ENCODE results near the gene GAL3ST1. TPM values are rescaled to one million over a fixed set of nuclear protein-coding genes. Genes with fewer than 3 reads are reported as not detected.

Gene GAL3ST1
- polyA plus RNA-seq, 3 donors = not detected

DNA sequence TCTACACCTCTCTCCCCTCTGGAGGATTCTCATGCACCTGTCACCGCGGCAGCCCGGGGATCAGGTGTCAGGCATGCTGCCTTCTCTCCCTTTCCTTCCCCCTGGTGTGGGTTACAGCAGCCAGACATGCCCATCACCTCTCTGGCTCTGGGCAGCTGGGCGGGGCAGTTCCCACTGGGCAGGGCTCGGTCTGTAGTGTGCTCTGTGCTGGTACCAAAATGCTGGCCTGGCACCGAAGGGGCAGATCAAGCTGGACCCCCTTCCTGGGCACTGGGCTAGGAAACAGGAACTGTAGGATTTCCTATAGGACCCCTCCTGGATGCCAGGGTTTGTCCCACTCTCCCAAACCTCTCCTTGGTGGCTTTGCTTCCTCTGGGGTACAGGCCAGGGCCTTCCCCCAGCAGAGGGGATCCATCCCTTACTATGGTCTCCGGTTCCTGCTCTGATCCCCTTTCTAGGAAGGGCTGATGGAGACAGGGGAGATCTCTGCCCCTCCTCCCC, 821 bp downstream of the GAL3ST1 start:
- Mint-ChIP-seq H3K27ac (no peak overlapping the region), H3K9me3 (peaks cover 0 to 2% (median 0%) of the 10 kb centered on the region in 7 donors), H3K27me3 (ENCODE audit: low read depth in 3 of 3) (peaks cover 24 to 27% (median 25%) of the 10 kb centered on the region in 3 donors), H3K36me3 (peaks cover 31 to 37% of the 10 kb centered on the region in 2 donors), H3K4me3 (no peak overlapping the region), H3K4me1 (peaks cover 4% of the 10 kb centered on the region)
- DNase-seq = no peak
- Histone ChIP-seq H3K4me3 (replicated peaks in 1 of 3; ENCODE audit: low read depth in 2 of 3, low read length in 3 of 3) (no peak overlapping the region), H4K20me1 (ENCODE audit: insufficient read depth, low read length) (no peaks in the 10 kb centered on the region), H3K27me3 (ENCODE audit: control insufficient read depth in 2 of 2, insufficient read depth in 2 of 2, low read length in 2 of 2) (peaks cover 0 to 20% of the 10 kb centered on the region in 2 donors), H3K36me3 (replicated peaks in 1 of 2; ENCODE audit: control insufficient read depth in 1 of 2, insufficient read depth in 2 of 2, low read length in 2 of 2) (peaks cover 34 to 37% of the 10 kb centered on the region in 2 donors), H3K27ac (ENCODE audit: low read depth in 1 of 2, low read length in 2 of 2) (no peak overlapping the region), H3K9ac (ENCODE audit: insufficient read depth, low read length, poor library complexity, severe bottlenecking) (no peak overlapping the region), H3K9me3 (replicated peaks in 1 of 2; ENCODE audit: control insufficient read depth in 1 of 2, insufficient read depth in 1 of 2, low read length in 2 of 2) (no peaks in the 10 kb centered on the region), H3K4me2 (replicated peaks; ENCODE audit: extremely low read depth, low read length, poor library complexity, severe bottlenecking) (no peak overlapping the region), H3K79me2 (ENCODE audit: insufficient read depth, low read length) (no peaks in the 10 kb centered on the region), H3K4me1 (ENCODE audit: control insufficient read depth in 1 of 2, insufficient read depth in 2 of 2, low read length in 2 of 2) (no peaks in the 10 kb centered on the region), H2AFZ (ENCODE audit: insufficient read depth, low read depth, low read length, poor library complexity, severe bottlenecking) (no peak overlapping the region)
- intact Hi-C loops (cut with micrococcal nuclease) = no loop called here
- TF ChIP-seq, protein P1, sequence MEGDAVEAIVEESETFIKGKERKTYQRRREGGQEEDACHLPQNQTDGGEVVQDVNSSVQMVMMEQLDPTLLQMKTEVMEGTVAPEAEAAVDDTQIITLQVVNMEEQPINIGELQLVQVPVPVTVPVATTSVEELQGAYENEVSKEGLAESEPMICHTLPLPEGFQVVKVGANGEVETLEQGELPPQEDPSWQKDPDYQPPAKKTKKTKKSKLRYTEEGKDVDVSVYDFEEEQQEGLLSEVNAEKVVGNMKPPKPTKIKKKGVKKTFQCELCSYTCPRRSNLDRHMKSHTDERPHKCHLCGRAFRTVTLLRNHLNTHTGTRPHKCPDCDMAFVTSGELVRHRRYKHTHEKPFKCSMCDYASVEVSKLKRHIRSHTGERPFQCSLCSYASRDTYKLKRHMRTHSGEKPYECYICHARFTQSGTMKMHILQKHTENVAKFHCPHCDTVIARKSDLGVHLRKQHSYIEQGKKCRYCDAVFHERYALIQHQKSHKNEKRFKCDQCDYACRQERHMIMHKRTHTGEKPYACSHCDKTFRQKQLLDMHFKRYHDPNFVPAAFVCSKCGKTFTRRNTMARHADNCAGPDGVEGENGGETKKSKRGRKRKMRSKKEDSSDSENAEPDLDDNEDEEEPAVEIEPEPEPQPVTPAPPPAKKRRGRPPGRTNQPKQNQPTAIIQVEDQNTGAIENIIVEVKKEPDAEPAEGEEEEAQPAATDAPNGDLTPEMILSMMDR (IDR thresholded peaks at IDR 0.05) = no peak
- 72% methylated on average over 3 of the region's 7 CpGs for WGBS (ENCODE audit: insufficient coverage)

DNA sequence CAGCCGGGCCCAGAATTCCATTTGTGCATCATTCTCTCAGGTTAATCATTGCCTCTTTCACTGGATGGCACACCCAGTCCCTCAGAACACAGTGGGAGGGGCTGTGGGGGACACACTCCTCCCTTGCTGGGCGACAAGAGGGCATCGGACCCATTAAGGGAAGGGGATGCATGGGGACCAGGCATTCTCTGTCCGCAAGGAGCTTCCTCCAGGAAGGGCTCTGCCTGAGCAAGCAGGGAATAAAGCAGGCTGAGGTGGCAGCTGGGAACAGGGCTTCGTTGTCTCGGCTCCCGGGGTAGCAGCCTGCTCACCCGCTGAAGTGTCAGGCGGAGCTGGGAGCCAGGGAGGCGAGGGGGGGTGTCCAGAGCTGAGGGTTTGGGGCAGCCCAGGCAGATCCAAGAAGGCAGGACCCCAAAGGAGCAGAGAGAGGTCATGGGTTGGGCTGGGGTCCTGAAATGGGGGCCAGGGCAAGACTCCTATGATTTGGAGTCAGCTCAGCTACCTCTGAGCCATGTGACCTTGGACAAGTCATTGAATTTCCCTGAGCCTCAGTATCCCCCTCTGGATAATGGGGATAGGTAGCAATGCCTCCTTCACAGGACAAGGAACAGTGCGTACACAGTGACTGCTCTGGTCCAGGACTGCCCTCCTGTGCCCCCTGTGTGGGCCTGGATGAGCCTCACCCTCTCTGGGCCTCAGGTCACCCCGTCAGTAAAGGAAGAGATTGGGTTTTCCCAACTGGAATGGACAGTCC, 1.4 kb downstream of the GAL3ST1 start:
- no peaks in the 10 kb centered on the region for H3K4me1 ChIP-seq (ENCODE audit: control insufficient read depth in 1 of 2, insufficient read depth in 2 of 2, low read length in 2 of 2)
- intact Hi-C loops (cut with micrococcal nuclease) = no loop called here
- H2AFZ ChIP-seq (ENCODE audit: insufficient read depth, low read depth, low read length, poor library complexity, severe bottlenecking) = no peak overlapping the region
- DNase-seq = no peak
- no peaks in the 10 kb centered on the region for H3K79me2 ChIP-seq (ENCODE audit: insufficient read depth, low read length)
- peaks cover 24 to 27% (median 25%) of the 10 kb centered on the region in 3 donors for H3K27me3 Mint-ChIP-seq (ENCODE audit: low read depth in 3 of 3)
- no peak overlapping the region for H3K9ac ChIP-seq (ENCODE audit: insufficient read depth, low read length, poor library complexity, severe bottlenecking)
- H3K27ac Mint-ChIP-seq = peak overlapping the region in 2 of 7 donors; percentile 31 to 32
- H4K20me1 ChIP-seq (ENCODE audit: insufficient read depth, low read length) = no peaks in the 10 kb centered on the region
- peaks cover 0 to 20% of the 10 kb centered on the region in 2 donors for H3K27me3 ChIP-seq (ENCODE audit: control insufficient read depth in 2 of 2, insufficient read depth in 2 of 2, low read length in 2 of 2)
- 59% methylated on average over 9 of the region's 12 CpGs for WGBS (ENCODE audit: insufficient coverage)
- no peaks in the 10 kb centered on the region for H3K9me3 ChIP-seq (replicated peaks in 1 of 2; ENCODE audit: control insufficient read depth in 1 of 2, insufficient read depth in 1 of 2, low read length in 2 of 2)
- no peak overlapping the region for H3K4me3 Mint-ChIP-seq
- H3K4me1 Mint-ChIP-seq = peaks cover 4% of the 10 kb centered on the region
- peaks cover 0 to 3% (median 0%) of the 10 kb centered on the region in 7 donors for H3K9me3 Mint-ChIP-seq
- no peak overlapping the region for H3K4me2 ChIP-seq (replicated peaks; ENCODE audit: extremely low read depth, low read length, poor library complexity, severe bottlenecking)
- TF ChIP-seq, protein P1 (IDR thresholded peaks at IDR 0.05) = no peak
- peaks cover 27 to 31% of the 10 kb centered on the region in 2 donors for H3K36me3 ChIP-seq (replicated peaks in 1 of 2; ENCODE audit: control insufficient read depth in 1 of 2, insufficient read depth in 2 of 2, low read length in 2 of 2)
- H3K27ac ChIP-seq (ENCODE audit: low read depth in 1 of 2, low read length in 2 of 2) = no peak overlapping the region
- H3K4me3 ChIP-seq (replicated peaks in 1 of 3; ENCODE audit: low read depth in 2 of 3, low read length in 3 of 3) = no peak overlapping the region
- peaks cover 26 to 31% of the 10 kb centered on the region in 2 donors for H3K36me3 Mint-ChIP-seq

Measured in CD14-positive monocyte (primary cell).